Spinal cord (tissue), 10 donors: ENCODE measurements around the gene SPACA4. TPM values are rescaled to one million over a fixed set of nuclear protein-coding genes. Genes with fewer than 3 reads are reported as not detected.

ENCODE experiments used
- DNase-seq, 6 donors: peaks; one replicate each; pipeline versions ENCODE4 v3.0.0 to v3.0.0-alpha.2; 2013 to 2015; ENCODE audit warnings: low spot score in 6 of 6, low read depth in 4 of 6
- H3K27ac ChIP-seq: one replicate; pipeline ENCODE4 v1.5.1; 2013; ENCODE audit warnings: low read depth, low read length, control low read depth
- H3K27me3 ChIP-seq: one replicate; pipeline ENCODE4 v1.6.1; 2013; ENCODE audit warnings: low read length; ENCODE audit not compliant: control insufficient read depth, insufficient read depth
- H3K36me3 ChIP-seq: one replicate; pipeline ENCODE4 v1.6.1; 2013; ENCODE audit warnings: low read length; ENCODE audit not compliant: control insufficient read depth, insufficient read depth
- H3K4me1 ChIP-seq: one replicate; pipeline ENCODE4 v1.6.1; 2013; ENCODE audit warnings: low read length; ENCODE audit not compliant: control insufficient read depth, insufficient read depth
- H3K4me3 ChIP-seq: one replicate; pipeline ENCODE4 v1.5.1; 2013; ENCODE audit warnings: low read depth, low read length, control low read depth
- H3K9me3 ChIP-seq: one replicate; pipeline ENCODE4 v1.6.1; 2013; ENCODE audit warnings: low read length; ENCODE audit not compliant: control insufficient read depth, insufficient read depth
- WGBS: methylation state at CpG from one replicate; pipeline ENCODE4 v1.1.5; 2013; ENCODE audit warnings: missing lambda C conversion rate; ENCODE audit not compliant: insufficient coverage; 5-methylcytosine and 5-hydroxymethylcytosine counted together
- polyA plus RNA-seq, 2 donors: library from polyadenylated mRNA; unstranded; fragments of 120-200 nt; gene quantifications; one replicate each; pipeline ENCODE4 v1.2.1, GENCODE V29; 2013; ENCODE audit not compliant: insufficient read length in 2 of 2
- total RNA-seq, 2 donors: library from RNA; depleted of rRNA in 1 of 2; stranded (reverse); fragments of 120-200 nt in 1 of 2; fragments of >200 nt in 1 of 2; gene quantifications; one replicate each; pipeline versions ENCODE4 v1.2.3 to v1.2.4, GENCODE V29; 2013 to 2014
- donor health status: healthy.

SPACA4 gene
- total and polyA plus RNA-seq, 4 donors, result 0.54 TPM; not detected in 3

DNA sequence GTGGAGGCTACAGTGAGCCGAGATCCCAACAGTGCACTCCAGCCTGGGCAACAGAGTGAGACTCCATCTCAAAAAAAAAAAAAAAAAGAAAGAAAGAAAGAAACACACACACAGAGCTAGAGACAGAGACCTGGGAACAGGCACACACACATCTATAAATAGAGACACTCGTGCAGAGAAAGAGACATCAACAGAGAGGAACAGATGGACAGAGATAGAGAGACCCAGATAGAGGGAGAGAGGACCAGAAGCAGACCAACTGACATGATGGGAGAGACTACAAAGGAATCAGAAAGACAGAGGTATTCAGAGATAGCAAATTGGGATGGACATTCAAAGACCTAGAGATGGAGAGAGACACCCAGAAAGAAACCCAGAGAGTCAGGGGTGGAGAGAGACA is 41.6 kb downstream of the SPACA4 start:
- Histone ChIP-seq H3K36me3 (no peaks in the 10 kb centered on the region), H3K4me3 (no peak overlapping the region), H3K27ac (no peak overlapping the region), H3K27me3 (no peaks in the 10 kb centered on the region), H3K9me3 (no peaks in the 10 kb centered on the region), H3K4me1 (peaks cover 24% of the 10 kb centered on the region)
- DNase-seq, result no peak
- WGBS, result no CpG with 5 or more reads among the region's 2 CpGs

DNA sequence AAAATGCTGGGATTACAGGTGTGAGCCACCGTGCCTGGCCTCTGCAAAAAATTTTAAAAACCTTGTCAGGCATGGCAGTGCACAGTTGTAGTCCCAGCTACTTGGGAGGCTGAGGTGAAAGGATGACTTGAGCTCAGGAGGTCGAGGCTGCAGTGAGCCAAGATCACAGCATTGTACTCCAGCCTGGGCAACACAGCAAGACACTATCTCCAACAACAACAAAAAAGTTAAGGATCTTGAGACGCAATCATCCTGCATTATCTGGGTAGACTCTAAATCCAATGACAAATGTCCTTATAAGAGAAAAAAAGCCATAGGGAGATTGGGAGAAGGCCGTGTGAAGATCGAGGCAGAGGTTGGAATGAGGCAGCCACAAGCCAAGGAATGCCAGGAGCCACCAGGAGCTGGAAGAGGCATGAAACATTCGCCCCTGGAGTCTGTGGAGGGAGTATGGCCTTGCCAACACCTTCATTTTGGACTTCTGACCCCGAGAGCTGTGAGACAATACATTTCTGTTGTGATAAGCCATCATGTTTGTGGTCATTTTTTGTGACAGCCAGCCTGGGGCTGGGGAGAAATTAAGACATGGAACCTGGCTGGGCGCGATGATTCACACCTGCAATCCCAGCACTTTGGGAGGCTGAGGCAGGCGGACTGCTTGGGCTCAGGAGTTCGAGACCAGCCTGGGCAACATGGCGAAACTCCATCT is 44.6 kb downstream of the SPACA4 start:
- H3K4me1 ChIP-seq, result peaks cover 12% of the 10 kb centered on the region
- no peaks in the 10 kb centered on the region for H3K36me3 ChIP-seq
- no peaks in the 10 kb centered on the region for H3K9me3 ChIP-seq
- DNase-seq, result no peak
- H3K4me3 ChIP-seq, result no peak overlapping the region
- no peaks in the 10 kb centered on the region for H3K27me3 ChIP-seq
- WGBS, result 98% methylated on average over 7 of the region's 12 CpGs
- no peak overlapping the region for H3K27ac ChIP-seq

DNA sequence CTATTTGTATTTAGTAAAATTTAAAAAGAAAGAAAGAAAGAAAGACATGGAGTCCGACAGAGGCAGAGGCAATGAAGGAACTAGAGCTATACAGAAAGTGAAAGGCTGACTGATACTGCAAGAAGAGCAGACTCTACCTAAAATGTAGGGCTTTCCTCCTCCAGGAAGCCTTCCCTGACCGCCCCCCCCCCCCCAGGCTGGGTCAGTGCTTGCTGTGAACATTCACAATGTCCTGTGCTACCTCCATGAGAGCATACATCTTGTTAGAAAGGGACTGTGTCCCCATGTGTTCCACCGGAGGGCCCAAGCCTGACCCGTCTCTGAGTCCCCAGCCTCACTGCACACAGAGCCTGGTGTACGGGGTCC is 45.1 kb downstream of the SPACA4 start:
- Histone ChIP-seq H3K4me1 (peaks cover 8% of the 10 kb centered on the region), H3K36me3 (no peaks in the 10 kb centered on the region), H3K4me3 (no peak overlapping the region), H3K9me3 (no peaks in the 10 kb centered on the region), H3K27me3 (no peaks in the 10 kb centered on the region), H3K27ac (no peak overlapping the region)
- WGBS, result 73% methylated on average over 4 of the region's 5 CpGs
- DNase-seq, result no peak

DNA sequence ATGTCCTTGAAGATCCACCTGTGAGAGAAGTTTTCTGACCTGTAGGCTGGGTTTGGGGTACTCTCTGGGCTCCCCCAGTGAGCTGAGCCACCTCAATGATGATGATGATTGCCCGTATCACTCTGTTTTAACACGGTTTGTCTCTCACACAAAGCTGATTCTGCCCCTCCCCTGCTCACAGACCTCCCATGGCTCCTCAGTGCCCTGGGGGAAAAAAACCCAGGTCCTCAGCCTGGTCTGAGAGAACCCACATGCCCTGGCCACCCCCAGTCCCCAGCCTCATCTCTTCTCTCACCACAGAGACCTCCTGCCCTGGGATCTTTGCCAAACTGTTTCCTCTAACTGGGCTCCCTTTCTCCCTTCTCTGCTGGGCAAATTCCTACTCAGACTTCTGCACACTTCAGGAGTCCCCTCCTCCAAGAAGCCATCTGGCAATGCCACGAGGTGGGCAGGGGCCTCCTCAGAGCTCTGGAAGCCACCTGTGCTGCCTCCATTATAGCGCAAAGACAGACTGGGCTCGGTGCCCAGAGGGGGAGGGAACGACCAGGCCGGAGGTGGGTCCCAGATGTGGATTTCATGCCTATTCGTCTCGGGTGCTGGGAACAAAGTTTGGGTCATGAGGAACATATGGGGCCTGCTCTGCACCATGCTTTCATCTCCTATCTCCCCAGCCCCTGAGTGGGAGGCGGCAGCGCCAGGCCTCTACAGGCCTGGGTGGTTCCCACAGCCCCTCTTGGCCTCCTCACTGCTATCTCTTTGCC is 47.9 kb downstream of the SPACA4 start:
- Histone ChIP-seq H3K27ac (no peak overlapping the region), H3K27me3 (no peaks in the 10 kb centered on the region), H3K9me3 (no peaks in the 10 kb centered on the region), H3K4me3 (no peak overlapping the region), H3K36me3 (no peaks in the 10 kb centered on the region), H3K4me1 (peaks cover 8% of the 10 kb centered on the region)
- 28% methylated on average over 11 of the region's 11 CpGs for WGBS
- DNase-seq, result peak in 2 of 6 donors; percentile 11 to 27

DNA sequence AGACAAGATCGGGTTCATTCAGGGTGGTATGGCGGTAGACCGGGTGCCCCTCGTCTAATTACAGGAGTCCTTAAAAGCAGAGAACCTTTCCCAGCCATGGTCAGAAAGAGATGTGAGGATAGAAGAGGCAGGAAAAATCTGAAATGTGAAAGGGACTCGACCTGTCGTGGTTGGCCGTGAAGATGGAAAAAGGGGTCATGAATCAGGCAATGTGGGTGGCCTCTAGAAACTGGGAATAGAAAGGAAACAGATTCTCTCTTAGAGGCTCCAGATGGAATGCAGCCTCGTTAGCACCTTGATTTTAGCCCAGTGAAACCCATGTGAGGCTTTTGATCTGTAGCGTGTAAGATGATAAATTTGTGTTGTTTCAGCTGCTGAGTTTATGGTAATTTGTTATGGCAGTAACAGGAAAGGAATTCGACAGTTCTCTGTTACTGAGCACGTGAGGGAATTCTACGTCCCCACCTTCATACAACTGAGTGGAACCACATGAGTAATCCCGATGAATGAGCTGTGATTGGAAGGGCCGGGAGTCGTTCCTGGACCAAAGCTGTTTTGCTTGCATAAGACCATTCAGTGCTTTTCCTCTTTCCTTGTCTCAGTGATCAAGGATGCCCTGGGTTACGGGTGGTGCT is 50.4 kb downstream of the SPACA4 start:
- H3K4me1 ChIP-seq, result peaks cover 14% of the 10 kb centered on the region
- 45% methylated on average over 12 of the region's 16 CpGs for WGBS
- no peaks in the 10 kb centered on the region for H3K36me3 ChIP-seq
- H3K27ac ChIP-seq, result peak overlapping the region; percentile 69
- H3K27me3 ChIP-seq, result no peaks in the 10 kb centered on the region
- H3K9me3 ChIP-seq, result no peaks in the 10 kb centered on the region
- peak in 2 of 6 donors; percentile 11 to 61 for DNase-seq
- H3K4me3 ChIP-seq, result no peak overlapping the region

Other genes starting within 250 kb of the SPACA4 start
- gene TMEM143, start 242.8 kb upstream of the SPACA4 start, total RNA-seq, result 1 to 10 TPM; 3.5 to 6.7 TPM
- gene TMEM143, start 242.8 kb upstream of the SPACA4 start, polyA plus RNA-seq, result 10 to 100 TPM; 10.0 to 14.7 TPM
- not detected for gene SYNGR4, start 242.4 kb upstream of the SPACA4 start, total RNA-seq
- gene SYNGR4, start 242.4 kb upstream of the SPACA4 start, polyA plus RNA-seq, result under 1 TPM; 0.35 to 0.76 TPM
- 10 to 100 TPM; 44.6 to 86.8 TPM for gene KDELR1, start 215.2 kb upstream of the SPACA4 start, total RNA-seq
- gene KDELR1, start 215.2 kb upstream of the SPACA4 start, polyA plus RNA-seq, result 100 to 1,000 TPM; 125 to 141 TPM
- gene GRIN2D, start 213.1 kb upstream of the SPACA4 start, total RNA-seq, result 1 to 10 TPM; 2.6 to 6.3 TPM
- 10 to 100 TPM; 30.9 to 32.0 TPM for gene GRIN2D, start 213.1 kb upstream of the SPACA4 start, polyA plus RNA-seq
- gene GRWD1, start 160.8 kb upstream of the SPACA4 start, total RNA-seq, result 10 to 100 TPM; 10.5 to 23.4 TPM
- gene GRWD1, start 160.8 kb upstream of the SPACA4 start, polyA plus RNA-seq, result 10 to 100 TPM; 22.0 to 29.9 TPM
- 1 to 10 TPM in 1 of 2 donors, under 1 TPM in 1; 0.61 to 1.4 TPM for gene KCNJ14, start 151.2 kb upstream of the SPACA4 start, total RNA-seq
- 1 to 10 TPM; 1.2 to 2.1 TPM for gene KCNJ14, start 151.2 kb upstream of the SPACA4 start, polyA plus RNA-seq
- gene CYTH2, start 137.4 kb upstream of the SPACA4 start, total RNA-seq, result 10 to 100 TPM; 29.9 to 49.8 TPM
- gene CYTH2, start 137.4 kb upstream of the SPACA4 start, polyA plus RNA-seq, result 100 to 1,000 TPM in 1 of 2 donors, 10 to 100 TPM in 1; 98.0 to 109 TPM
- gene LMTK3, start 94.9 kb upstream of the SPACA4 start, total RNA-seq, result 10 to 100 TPM in 1 of 2 donors, 1 to 10 TPM in 1; 8.8 to 10.8 TPM
- gene LMTK3, start 94.9 kb upstream of the SPACA4 start, polyA plus RNA-seq, result 10 to 100 TPM; 65.8 to 76.5 TPM
- gene SULT2B1, start 54.6 kb upstream of the SPACA4 start, total RNA-seq, result under 1 TPM in 1 of 2 donors, not detected in 1; 0.39 TPM
- gene SULT2B1, start 54.6 kb upstream of the SPACA4 start, polyA plus RNA-seq, result under 1 TPM; 0.48 to 0.90 TPM
- under 1 TPM in 1 of 2 donors, not detected in 1; 0.61 TPM for gene FAM83E, start 8.3 kb downstream of the SPACA4 start, total RNA-seq
- gene FAM83E, start 8.3 kb downstream of the SPACA4 start, polyA plus RNA-seq, result under 1 TPM; 0.13 to 0.45 TPM
- gene RPL18, start 12.4 kb downstream of the SPACA4 start, total RNA-seq, result 1,000 to 10,000 TPM in 1 of 2 donors, 100 to 1,000 TPM in 1; 747 to 1,623 TPM
- 1,000 to 10,000 TPM; 1,019 to 1,048 TPM for gene RPL18, start 12.4 kb downstream of the SPACA4 start, polyA plus RNA-seq
- gene SPHK2, start 12.8 kb downstream of the SPACA4 start, total RNA-seq, result 10 to 100 TPM; 10.2 to 11.6 TPM
- 10 to 100 TPM; 36.6 to 39.3 TPM for gene SPHK2, start 12.8 kb downstream of the SPACA4 start, polyA plus RNA-seq
- gene DBP, start 30.6 kb downstream of the SPACA4 start, total RNA-seq, result 10 to 100 TPM in 1 of 2 donors, 1 to 10 TPM in 1; 6.2 to 16.6 TPM
- 10 to 100 TPM; 14.0 to 16.2 TPM for gene DBP, start 30.6 kb downstream of the SPACA4 start, polyA plus RNA-seq
- 10 to 100 TPM; 13.3 to 64.7 TPM for gene CA11, start 39.4 kb downstream of the SPACA4 start, total RNA-seq
- gene CA11, start 39.4 kb downstream of the SPACA4 start, polyA plus RNA-seq, result 10 to 100 TPM; 53.6 to 71.7 TPM
- 1 to 10 TPM in 1 of 2 donors, under 1 TPM in 1; 0.10 to 1.2 TPM for gene NTN5, start 66.3 kb downstream of the SPACA4 start, total RNA-seq
- 1 to 10 TPM in 1 of 2 donors, under 1 TPM in 1; 0.63 to 2.3 TPM for gene NTN5, start 66.3 kb downstream of the SPACA4 start, polyA plus RNA-seq
- not detected for gene FUT2, start 89.2 kb downstream of the SPACA4 start, total RNA-seq
- gene FUT2, start 89.2 kb downstream of the SPACA4 start, polyA plus RNA-seq, result 1 to 10 TPM; 2.1 to 6.7 TPM
- 1 to 10 TPM in 1 of 2 donors, under 1 TPM in 1; 0.89 to 2.4 TPM for gene MAMSTR, start 113.0 kb downstream of the SPACA4 start, total RNA-seq
- 1 to 10 TPM; 4.1 to 6.6 TPM for gene MAMSTR, start 113.0 kb downstream of the SPACA4 start, polyA plus RNA-seq
- gene RASIP1, start 133.9 kb downstream of the SPACA4 start, total RNA-seq, result 10 to 100 TPM in 1 of 2 donors, 1 to 10 TPM in 1; 2.9 to 11.9 TPM
- 10 to 100 TPM in 1 of 2 donors, 1 to 10 TPM in 1; 8.1 to 11.9 TPM for gene RASIP1, start 133.9 kb downstream of the SPACA4 start, polyA plus RNA-seq
- under 1 TPM in 1 of 2 donors, not detected in 1; 0.10 TPM for gene IZUMO1, start 140.2 kb downstream of the SPACA4 start, total RNA-seq
- gene IZUMO1, start 140.2 kb downstream of the SPACA4 start, polyA plus RNA-seq, result 1 to 10 TPM in 1 of 2 donors, under 1 TPM in 1; 0.41 to 1.2 TPM
- 1 to 10 TPM; 1.9 to 4.4 TPM for gene FUT1, start 145.9 kb downstream of the SPACA4 start, total RNA-seq
- gene FUT1, start 145.9 kb downstream of the SPACA4 start, polyA plus RNA-seq, result 1 to 10 TPM; 2.9 to 3.5 TPM
- gene FGF21, start 148.8 kb downstream of the SPACA4 start, total RNA-seq, result not detected
- not detected for gene FGF21, start 148.8 kb downstream of the SPACA4 start, polyA plus RNA-seq
- gene BCAT2, start 204.3 kb downstream of the SPACA4 start, total RNA-seq, result 10 to 100 TPM; 14.6 to 39.5 TPM
- 10 to 100 TPM; 26.5 to 36.6 TPM for gene BCAT2, start 204.3 kb downstream of the SPACA4 start, polyA plus RNA-seq
- gene HSD17B14, start 229.7 kb downstream of the SPACA4 start, total RNA-seq, result 10 to 100 TPM in 1 of 2 donors, 1 to 10 TPM in 1; 6.9 to 25.5 TPM
- gene HSD17B14, start 229.7 kb downstream of the SPACA4 start, polyA plus RNA-seq, result 10 to 100 TPM; 15.7 to 19.4 TPM